NCI-H524 (cell line): ENCODE results near the gene APBB2.
A peak's percentile ranks its signal among the peaks of the same experiment; 100 is the strongest.

Experiments used
- DNase-seq, 2 experiments: peaks; one replicate each; lab custom pipeline; 2025; lab: John Stamatoyannopoulos, UW

Gene APBB2

DNA sequence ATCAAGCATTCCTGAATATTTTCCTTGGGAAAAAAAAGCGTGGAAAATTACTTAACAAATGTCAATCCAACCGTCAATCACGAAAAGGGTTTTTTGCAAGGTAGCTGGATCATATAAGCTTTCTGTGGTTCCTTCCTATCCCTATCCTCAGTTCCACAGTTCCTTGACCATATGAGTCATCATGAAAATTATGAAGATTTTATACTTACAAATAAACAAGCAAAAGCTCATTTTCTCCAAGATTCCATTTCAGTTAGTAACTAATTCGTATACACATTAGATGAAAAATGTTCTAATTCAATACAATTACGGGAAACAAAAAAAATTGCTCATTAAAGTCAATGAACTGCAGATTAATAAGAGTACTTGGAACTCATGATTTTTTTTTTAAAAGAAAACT lies 235.8 kb downstream of the APBB2 start:
- DNase-seq = no peak

DNA sequence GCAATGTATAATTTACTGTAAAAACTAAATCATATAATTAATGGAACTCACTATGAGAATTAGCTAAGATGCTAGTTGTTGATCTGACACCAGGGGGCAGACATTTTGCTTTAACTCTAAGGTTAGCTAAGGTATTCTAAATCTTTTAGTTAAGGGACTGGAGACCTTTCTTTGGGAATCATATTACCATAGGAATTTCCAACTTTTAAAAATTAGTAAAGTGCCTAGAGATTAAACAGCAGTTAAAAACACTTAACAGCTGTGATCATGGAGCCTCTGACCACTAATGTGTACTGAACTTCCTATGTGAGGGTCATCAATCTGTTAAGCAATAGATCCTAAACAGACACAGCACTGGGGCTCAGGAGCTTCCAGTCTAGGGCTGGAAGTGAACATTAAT lies 238.0 kb downstream of the APBB2 start:
- peak; percentile 36 to 62 for DNase-seq

DNA sequence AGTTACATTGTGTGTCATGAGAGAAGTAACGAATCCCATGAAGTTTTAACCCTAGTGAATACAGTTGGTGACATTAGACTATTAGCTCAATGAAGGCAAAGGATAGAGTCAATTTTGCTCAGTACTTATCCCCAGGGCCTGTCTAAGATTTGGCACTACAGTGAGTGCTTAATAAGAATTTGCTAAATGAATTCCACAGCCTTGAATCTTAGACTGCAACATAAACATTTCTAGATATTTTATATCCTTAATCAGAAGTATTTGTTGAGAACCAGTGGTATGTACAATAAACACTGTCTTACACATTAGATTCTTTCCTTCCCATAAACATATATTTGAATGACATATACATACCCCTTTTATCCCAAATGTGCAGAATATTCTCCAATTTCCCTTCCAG lies 241.6 kb downstream of the APBB2 start:
- DNase-seq = no peak

DNA sequence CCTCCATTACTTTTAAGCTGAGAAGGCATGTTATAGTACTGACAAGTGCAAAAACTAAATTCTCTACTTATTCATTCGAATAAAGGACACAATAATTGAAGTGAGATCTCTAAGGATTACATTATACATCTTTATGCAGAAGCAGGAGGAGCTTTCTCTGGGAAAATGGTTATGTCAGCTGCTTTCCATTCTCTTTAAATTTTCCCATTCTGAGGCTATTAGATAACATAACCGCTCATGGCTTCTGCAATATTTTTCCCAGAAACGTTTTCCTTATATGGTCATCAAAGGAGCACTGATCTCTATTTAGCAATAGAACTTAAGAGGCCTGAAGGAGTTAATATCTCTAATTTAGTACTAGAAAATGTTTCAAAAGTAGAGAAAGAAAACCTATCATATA lies 243.0 kb downstream of the APBB2 start:
- DNase-seq = no peak

GRCh38 chr4:40969501-40969900 lies 244.8 kb downstream of the APBB2 start:
- DNase-seq = no peak

DNA sequence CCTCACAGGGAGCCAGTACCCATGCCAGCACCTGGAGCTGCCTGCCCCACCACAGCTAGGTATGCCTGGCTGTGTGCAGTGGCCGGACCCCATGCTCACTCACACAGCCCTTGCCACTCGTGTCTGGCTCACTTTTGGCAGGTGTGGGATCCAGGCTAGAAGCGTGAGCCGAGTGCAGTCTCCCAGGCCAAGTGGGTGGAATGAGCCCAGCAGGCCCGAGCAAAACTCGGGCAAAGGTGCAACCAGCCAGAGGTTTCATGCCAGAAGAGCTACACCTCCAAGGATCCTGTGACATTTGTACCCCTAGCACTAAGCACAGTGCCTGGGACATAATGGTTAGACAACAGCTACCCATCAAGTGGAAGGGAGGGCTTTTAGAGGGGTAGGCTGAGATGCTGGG lies 246.8 kb downstream of the APBB2 start:
- no peak for DNase-seq

GRCh38 chr4:40966091-40966490 lies 248.3 kb downstream of the APBB2 start:
- no peak for DNase-seq

- DNase-seq = no peak
Measured at GRCh38 chr4:40963897-40964478, 250.4 kb downstream of the APBB2 start.

GRCh38 chr4:40962551-40963180 lies 251.7 kb downstream of the APBB2 start:
- DNase-seq = no peak

- DNase-seq = no peak
Measured at GRCh38 chr4:40960941-40961340, 253.4 kb downstream of the APBB2 start.

DNA sequence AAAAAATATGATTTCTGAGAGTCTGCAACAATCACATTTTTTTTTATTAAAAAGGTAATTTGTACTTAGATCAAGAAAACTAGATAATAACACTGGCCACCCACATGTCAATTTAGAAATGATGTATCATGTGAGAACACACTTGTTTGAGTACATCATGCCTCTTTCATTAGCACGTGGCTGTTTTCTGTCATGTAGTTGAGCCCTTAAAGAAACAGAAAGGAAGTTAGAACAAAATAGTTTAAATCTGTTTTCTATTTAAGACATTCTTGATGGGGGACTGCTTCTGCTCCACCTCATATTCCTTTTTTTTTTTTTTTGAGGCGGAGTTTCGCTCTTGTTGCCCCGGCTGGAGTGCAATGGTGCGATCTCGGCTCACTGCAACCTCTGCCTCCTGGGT lies 257.1 kb downstream of the APBB2 start:
- DNase-seq = no peak

DNA sequence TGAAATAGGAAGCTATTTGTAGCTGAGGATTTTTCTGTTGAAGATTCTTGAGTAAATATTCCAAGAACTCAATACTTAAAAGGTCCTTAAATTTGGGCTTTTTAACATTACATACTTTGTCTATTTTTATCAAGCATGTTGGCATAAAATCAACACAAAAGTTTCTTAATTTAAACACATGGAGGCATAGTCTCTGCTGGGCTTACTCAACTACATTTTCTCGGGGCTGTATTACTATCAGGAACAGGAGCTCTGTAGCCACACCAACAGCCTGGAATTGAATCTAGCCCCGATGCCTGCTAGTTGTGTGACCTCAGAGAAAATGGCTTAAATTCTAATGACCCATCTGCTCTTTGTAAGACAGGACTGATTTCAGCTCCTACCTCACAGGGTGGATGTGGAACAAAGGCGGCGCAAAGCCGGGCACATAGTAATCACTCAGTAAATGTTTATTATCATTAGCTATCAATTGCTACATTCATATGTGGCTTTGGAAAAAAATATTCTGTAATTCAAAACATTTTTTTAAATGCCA lies 257.6 kb downstream of the APBB2 start:
- DNase-seq = no peak

DNA sequence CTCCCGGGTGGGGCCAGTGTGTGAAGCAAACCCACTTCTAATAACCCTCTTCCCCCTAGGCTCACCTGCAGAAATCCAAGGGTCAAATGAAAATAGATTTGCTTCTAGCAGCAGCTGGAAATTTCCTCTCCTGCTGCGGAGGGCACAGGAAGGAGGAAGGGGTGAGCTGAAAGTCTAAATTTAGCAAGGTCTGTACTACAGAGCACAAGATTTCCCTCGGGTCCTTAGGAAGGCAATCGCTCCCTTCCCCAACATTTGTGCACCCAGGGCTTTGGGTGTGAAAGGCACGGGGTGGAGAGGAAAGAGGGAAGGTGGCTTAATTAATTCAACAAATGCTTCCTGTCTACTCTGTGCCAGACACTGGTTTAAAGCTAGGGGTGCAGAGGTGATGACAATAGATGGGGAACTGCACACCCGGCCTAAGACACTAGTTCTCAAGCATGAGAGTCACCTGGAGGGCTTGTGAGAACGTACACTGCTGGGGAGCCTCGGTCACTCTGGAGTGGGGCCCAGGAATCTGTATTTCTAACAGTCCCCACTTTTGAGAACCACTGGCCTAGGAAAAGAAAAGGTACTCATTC lies 260.2 kb downstream of the APBB2 start:
- no peak for DNase-seq

- DNase-seq = no peak
Measured at GRCh38 chr4:40953283-40954087, 260.9 kb downstream of the APBB2 start.

DNA sequence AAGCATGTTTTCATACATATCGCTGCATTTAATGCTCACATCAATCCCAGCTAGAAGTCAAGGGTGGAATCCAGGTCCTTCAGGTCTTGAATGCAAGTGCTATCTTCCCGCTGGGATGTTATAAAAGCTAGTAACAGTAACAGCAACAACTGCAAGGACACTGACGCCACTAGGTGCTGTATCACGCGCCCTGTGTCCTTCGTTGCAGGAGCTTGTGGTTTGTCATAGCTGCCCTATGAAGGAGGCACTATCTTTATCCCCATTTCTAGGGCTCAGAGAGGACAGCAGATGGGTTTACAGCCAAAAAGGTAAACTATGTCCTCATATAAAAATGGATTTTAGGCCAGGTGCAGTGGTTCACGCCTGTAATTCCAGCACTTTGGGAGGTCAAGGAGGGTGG lies 261.7 kb downstream of the APBB2 start:
- DNase-seq = no peak

GRCh38 chr4:40952217-40952616 lies 262.1 kb downstream of the APBB2 start:
- DNase-seq = no peak

GRCh38 chr4:40951026-40951425 lies 263.3 kb downstream of the APBB2 start:
- no peak for DNase-seq

DNA sequence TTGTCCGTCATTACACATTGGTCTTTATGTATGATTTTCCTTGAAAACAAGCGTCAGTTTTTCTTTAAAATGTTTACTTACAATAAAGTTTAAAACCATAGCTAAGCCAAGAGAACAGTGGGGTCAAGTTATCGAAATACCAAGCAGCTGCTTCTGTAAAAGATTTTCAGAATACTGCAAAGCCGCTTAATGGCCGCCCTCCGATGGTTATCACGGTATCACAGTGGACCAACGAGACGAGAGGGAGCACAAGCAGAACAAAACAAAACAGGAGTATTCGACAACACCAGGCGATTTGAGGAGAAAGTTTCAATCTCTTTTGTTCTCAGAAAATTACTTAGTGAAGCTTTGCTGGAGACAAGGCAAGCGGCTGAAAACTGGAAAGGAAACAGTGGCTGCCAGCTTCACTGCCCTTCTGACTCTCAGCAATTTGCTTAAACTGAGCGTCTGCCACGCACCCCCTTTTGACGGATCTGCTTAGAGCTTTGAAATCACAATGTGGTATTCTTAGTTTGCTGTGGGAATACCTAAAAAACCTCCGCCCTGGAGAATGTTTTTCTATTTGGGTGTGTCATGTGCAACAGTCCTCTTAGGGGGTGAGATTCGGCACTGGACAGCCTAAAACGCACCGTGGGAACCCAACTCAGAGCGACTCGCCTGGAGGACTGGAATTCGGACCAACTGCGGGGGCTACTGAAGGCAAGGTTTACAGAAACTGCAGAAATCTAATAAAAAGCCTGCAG lies 264.8 kb downstream of the APBB2 start:
- no peak for DNase-seq

- no peak for DNase-seq
Measured at GRCh38 chr4:40948014-40948413, 266.3 kb downstream of the APBB2 start.

GRCh38 chr4:40946652-40947051 lies 267.7 kb downstream of the APBB2 start:
- DNase-seq = no peak

DNA sequence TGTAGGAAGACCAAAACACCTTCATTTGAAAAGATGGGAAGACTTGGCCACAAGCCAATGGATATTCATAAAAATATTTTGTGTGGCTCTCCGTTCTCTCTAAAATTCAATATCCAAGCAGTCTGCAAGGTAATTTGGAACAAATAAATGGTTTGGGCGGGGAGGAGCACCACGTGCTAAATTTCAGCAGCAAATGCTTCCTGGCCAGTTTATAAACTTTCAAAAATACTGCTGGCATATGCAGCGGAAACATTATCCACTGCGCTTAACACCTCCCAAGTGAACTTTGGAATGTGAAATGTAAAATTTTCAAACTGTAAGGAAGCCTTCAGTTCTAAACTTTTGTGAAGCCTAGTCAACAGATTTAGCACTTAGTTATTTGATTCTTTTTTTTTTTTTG lies 273.6 kb downstream of the APBB2 start:
- DNase-seq = no peak

GRCh38 chr4:40940317-40940741 lies 274.0 kb downstream of the APBB2 start:
- no peak for DNase-seq
